HFFc6 (cell line): ENCODE data around the gene SLC66A2. TPM values are rescaled to one million over a fixed set of nuclear protein-coding genes. Genes with fewer than 3 reads are reported as not detected.

Experiments
- DNase-seq: peaks from one replicate; pipeline ENCODE4 v3.0.0-alpha.2; 2018
- H3K27ac Mint-ChIP-seq: 2 replicates; pipeline ENCODE4 v1.8.0; 2020; ENCODE audit warnings: mild to moderate bottlenecking, mixed read lengths
- H3K27me3 Mint-ChIP-seq: 2 replicates; pipeline ENCODE4 v1.8.0; 2021; ENCODE audit warnings: mild to moderate bottlenecking, moderate library complexity, mixed read lengths; ENCODE audit not compliant: insufficient read depth
- H3K36me3 Mint-ChIP-seq: 2 replicates; pipeline ENCODE4 v1.8.0; 2021; ENCODE audit warnings: low read depth, mixed read lengths
- H3K4me1 Mint-ChIP-seq: 2 replicates; pipeline ENCODE4 v1.8.0; 2020; ENCODE audit warnings: low read depth, mixed read lengths
- H3K4me3 Mint-ChIP-seq: 2 replicates; pipeline ENCODE4 v1.8.0; 2020; ENCODE audit warnings: mild to moderate bottlenecking, moderate library complexity, mixed read lengths
- H3K9me3 Mint-ChIP-seq: 2 replicates; pipeline ENCODE4 v1.8.0; 2020; ENCODE audit warnings: mild to moderate bottlenecking, mixed read lengths
- total RNA-seq, 6 experiments: library from RNA; stranded (reverse); fragmentation: NEBNext Ultra II Directional; extraction: Animal tissue kit (Norgen Biotek cat#: 25700); gene quantifications; 2 replicates in 1 of 6; 3 replicates in 5 of 6; pipeline ENCODE4 v1.2.3, GENCODE V29; 2021
- TF ChIP-seq, protein P1 (sequence below): fragments of 200-600 bp; sonication (generic); IDR thresholded peaks from 2 replicates; pipeline ENCODE4 v1.5.0; 2021; ENCODE audit warnings: antibody characterized with exemption, mild to moderate bottlenecking

Gene SLC66A2
- total RNA-seq, 6 experiments from 2014 or later: 26.6 to 41.2 (median 29.9) TPM

DNA sequence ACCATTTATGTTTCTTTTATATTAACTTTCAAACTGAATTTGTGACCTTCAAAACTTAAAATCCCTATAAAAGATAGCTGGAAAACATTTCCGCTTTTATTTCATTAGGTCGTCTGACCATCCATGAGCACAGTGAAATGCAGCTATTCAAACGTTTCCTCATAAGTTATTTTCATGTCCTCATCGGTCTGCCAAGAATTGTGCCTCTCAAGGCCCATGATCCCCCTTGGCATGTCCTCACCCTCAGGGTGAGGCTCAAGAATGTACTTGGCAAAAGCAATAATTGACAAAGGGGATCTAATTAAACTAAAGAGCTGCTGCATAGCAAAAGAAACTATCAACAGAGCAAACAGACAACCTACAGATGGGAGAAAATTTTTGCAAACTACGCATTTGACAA lies 12.4 kb downstream of the SLC66A2 start:
- peaks cover 7% of the 10 kb centered on the region; the same call in 1 of the 2 replicates for H3K4me1 Mint-ChIP-seq
- H3K27me3 Mint-ChIP-seq: peaks cover 3% of the 10 kb centered on the region; the same call in 1 of the 2 replicates
- H3K9me3 Mint-ChIP-seq: peaks cover 3% of the 10 kb centered on the region; the same call in 1 of the 2 replicates
- TF ChIP-seq, protein P1, sequence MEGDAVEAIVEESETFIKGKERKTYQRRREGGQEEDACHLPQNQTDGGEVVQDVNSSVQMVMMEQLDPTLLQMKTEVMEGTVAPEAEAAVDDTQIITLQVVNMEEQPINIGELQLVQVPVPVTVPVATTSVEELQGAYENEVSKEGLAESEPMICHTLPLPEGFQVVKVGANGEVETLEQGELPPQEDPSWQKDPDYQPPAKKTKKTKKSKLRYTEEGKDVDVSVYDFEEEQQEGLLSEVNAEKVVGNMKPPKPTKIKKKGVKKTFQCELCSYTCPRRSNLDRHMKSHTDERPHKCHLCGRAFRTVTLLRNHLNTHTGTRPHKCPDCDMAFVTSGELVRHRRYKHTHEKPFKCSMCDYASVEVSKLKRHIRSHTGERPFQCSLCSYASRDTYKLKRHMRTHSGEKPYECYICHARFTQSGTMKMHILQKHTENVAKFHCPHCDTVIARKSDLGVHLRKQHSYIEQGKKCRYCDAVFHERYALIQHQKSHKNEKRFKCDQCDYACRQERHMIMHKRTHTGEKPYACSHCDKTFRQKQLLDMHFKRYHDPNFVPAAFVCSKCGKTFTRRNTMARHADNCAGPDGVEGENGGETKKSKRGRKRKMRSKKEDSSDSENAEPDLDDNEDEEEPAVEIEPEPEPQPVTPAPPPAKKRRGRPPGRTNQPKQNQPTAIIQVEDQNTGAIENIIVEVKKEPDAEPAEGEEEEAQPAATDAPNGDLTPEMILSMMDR: no peak
- no peak overlapping the region for H3K4me3 Mint-ChIP-seq
- H3K27ac Mint-ChIP-seq: no peak overlapping the region
- no peak for DNase-seq
- peaks cover 53% of the 10 kb centered on the region for H3K36me3 Mint-ChIP-seq

DNA sequence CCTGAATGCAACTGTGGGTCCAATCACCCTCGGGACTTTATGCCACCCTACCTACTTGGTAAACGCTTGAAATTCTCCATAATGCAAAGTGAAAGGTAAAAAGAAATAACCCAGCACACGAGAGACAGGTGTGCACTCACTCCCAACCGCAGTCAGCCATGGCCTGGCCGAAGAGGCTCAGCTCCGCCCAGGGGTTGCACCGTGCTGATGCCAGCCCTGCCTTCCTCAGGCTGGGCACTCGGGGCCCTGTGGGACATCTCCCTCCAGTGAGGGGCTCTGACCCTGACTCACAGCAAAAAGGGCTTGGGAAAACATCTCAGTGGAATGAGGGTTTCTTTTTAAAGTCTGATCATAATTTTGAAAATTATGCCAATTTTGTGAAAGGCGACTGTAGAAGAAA lies 13.3 kb downstream of the SLC66A2 start:
- Mint-ChIP-seq H3K4me3 (no peak overlapping the region), H3K9me3 (peaks cover 11% of the 10 kb centered on the region), H3K27me3 (peaks cover 3% of the 10 kb centered on the region; the same call in 1 of the 2 replicates), H3K27ac (no peak overlapping the region), H3K4me1 (peaks cover 16% of the 10 kb centered on the region; the same call in 1 of the 2 replicates), H3K36me3 (peaks cover 62% of the 10 kb centered on the region)
- TF ChIP-seq, protein P1: no peak
- DNase-seq: no peak

DNA sequence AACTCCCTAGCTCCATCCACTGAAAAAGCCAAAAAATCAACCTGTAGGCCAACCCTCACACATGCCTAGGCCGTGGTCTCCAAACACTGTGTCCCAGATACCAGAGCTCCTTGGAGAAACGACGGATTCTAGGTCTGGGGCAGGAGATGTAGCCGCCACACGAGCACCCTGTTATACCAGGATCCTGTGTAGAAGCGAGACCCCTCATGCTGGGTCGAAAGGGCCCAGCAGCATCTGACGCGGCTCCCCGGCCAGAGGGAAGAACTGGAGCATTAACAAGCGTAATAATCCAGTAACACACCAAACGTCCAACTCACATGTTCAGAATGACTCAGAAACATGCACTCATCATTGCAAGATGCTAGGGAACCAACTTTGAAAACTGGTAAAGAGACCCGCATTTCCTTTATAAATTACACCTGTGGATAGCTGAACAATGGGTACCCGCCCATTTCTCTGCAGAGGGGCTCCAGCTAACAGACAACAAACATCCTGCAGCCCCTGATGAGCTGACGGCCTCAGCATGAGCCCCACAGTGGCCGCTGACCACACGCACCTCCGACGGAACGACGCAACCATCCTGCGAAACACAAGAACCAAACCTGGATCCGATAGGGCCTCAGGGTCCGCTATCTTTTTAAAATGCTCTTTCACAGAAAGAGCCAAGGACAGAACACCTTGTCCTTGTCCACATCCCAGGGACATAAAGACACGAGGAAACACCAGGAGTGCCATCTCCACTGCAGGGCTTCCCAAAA lies 14.2 kb downstream of the SLC66A2 start:
- Mint-ChIP-seq H3K4me1 (peaks cover 16% of the 10 kb centered on the region; the same call in 1 of the 2 replicates), H3K27ac (no peak overlapping the region), H3K4me3 (no peak overlapping the region), H3K27me3 (peaks cover 5% of the 10 kb centered on the region), H3K9me3 (peaks cover 20% of the 10 kb centered on the region), H3K36me3 (peaks cover 70% of the 10 kb centered on the region)
- no peak for DNase-seq
- TF ChIP-seq, protein P1: no peak

DNA sequence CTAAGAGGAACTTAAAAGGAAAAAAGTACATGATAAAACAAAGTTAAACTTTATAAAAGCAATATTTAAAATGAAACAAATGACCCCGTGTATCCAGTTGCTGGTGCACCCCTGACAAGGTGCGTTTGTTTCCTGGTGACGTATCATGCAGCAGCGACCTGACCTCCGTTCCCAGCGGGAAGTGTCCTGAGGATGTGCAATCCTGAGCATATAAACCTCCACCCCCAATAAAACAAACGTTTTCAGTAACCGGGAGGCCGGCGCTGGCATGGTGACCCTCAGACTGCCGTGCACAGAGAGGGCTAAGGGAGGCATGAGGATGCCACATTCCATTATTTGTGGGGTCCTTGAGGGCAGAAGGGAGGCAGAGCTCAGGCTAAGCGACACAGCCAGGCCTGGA lies 14.8 kb downstream of the SLC66A2 start:
- DNase-seq: no peak
- TF ChIP-seq, protein P1: no peak
- H3K27ac Mint-ChIP-seq: no peak overlapping the region
- H3K9me3 Mint-ChIP-seq: peaks cover 25% of the 10 kb centered on the region
- peaks cover 5% of the 10 kb centered on the region for H3K27me3 Mint-ChIP-seq
- peaks cover 70% of the 10 kb centered on the region for H3K36me3 Mint-ChIP-seq
- peaks cover 16% of the 10 kb centered on the region; the same call in 1 of the 2 replicates for H3K4me1 Mint-ChIP-seq
- no peak overlapping the region for H3K4me3 Mint-ChIP-seq

DNA sequence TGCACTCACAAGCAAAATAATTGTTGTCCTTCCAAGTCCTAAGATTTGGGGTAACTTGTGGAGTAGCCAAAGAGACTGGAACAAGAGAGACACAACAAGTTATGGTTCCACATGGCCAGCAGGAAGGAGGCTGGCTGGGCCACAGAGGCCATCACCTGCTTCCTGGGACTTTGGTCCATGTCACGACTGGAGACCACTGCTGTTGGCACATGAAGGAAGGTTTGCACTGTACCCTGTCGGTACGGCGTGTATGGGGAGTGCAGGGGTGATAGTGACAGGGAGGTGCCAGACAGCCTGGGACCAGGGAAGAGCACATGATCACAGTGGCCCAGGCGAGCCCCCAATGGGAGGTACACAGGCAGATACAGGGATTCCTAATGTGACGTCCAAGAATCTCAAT lies 15.5 kb downstream of the SLC66A2 start:
- peaks cover 16% of the 10 kb centered on the region; the same call in 1 of the 2 replicates for H3K4me1 Mint-ChIP-seq
- H3K9me3 Mint-ChIP-seq: peaks cover 31% of the 10 kb centered on the region
- peaks cover 77% of the 10 kb centered on the region for H3K36me3 Mint-ChIP-seq
- peaks cover 5% of the 10 kb centered on the region for H3K27me3 Mint-ChIP-seq
- DNase-seq: no peak
- H3K4me3 Mint-ChIP-seq: no peak overlapping the region
- H3K27ac Mint-ChIP-seq: no peak overlapping the region
- TF ChIP-seq, protein P1: no peak
